Activated CD4-positive, alpha-beta T cell treated with anti-CD3 and anti-CD28 coated beads for 36 hours (primary cell): ENCODE measurements around the gene TBXA2R. TPM values are rescaled to one million over a fixed set of nuclear protein-coding genes. Genes with fewer than 3 reads are reported as not detected.
"Not testable (repeated sequence)": the region's sequence is repeated elsewhere in the genome, so short reads cannot be mapped to it uniquely, and the experiment has no call there.

Source experiments
- ATAC-seq: fragments of 200-7000 bp; cut with Tn5 transposase; one replicate; pipeline ENCODE4 v1.10.0; 2021; ENCODE audit warnings: mild to moderate bottlenecking, moderate library complexity
- CTCF ChIA-PET: fragments of 350-600 bp; sonication (Branson Sonifier 250); formaldehyde crosslinking; loops from one replicate; lab custom pipeline; 2021; ENCODE audit warnings: antibody characterized with exemption; lab: Charles Lee
- POLR2A ChIA-PET: fragments of 350-600 bp; sonication (Branson Sonifier 250); formaldehyde crosslinking; loops from one replicate; lab custom pipeline; 2021; ENCODE audit warnings: antibody characterized with exemption, inconsistent platforms; lab: Charles Lee
- DNase-seq: peaks from one replicate; pipeline ENCODE4 v3.0.0-alpha.2; 2020
- H3K27ac Mint-ChIP-seq: one replicate; pipeline ENCODE4 v1.8.0; 2021; ENCODE audit warnings: mixed read lengths
- H3K27me3 Mint-ChIP-seq: one replicate; pipeline ENCODE4 v1.8.0; 2021; ENCODE audit warnings: mixed read lengths
- H3K36me3 Mint-ChIP-seq: one replicate; pipeline ENCODE4 v1.8.0; 2021; ENCODE audit warnings: low read depth, mixed read lengths
- H3K4me1 Mint-ChIP-seq: one replicate; pipeline ENCODE4 v1.8.0; 2021; ENCODE audit warnings: mixed read lengths
- H3K4me3 Mint-ChIP-seq: one replicate; pipeline ENCODE4 v1.8.0; 2021; ENCODE audit warnings: mild to moderate bottlenecking, moderate library complexity, mixed read lengths
- H3K9me3 Mint-ChIP-seq: one replicate; pipeline ENCODE4 v1.8.0; 2021; ENCODE audit warnings: low read depth, mixed read lengths
- intact Hi-C, 2 experiments: fragments of 100-400 bp; cut with DNase I in 1 of 2; cut with micrococcal nuclease in 1 of 2; formaldehyde crosslinking; loops; one replicate each; pipeline versions ENCODE4 v1.14.2 to v1.15.1; 2022 to 2024; cut with DNase I, micrococcal nuclease
- total RNA-seq, 2 experiments: library from RNA; stranded (reverse); gene quantifications; one replicate each; pipeline ENCODE4 v1.2.3, GENCODE V29; 2021

TBXA2R gene
- total RNA-seq, 2 experiments from 2014 or later, result 0.64 to 0.72 TPM

GRCh38 chr19:3575260-3575741 is 31.4 kb downstream of the TBXA2R start:
- no peak for ATAC-seq
- intact Hi-C loops, result loop anchor here in 1 of 2 experiments (1.0 kb wide), 1 partner anchor 30 kb away; no protein-coding TSS in a partner anchor
- Mint-ChIP-seq H3K27ac (no peak overlapping the region), H3K36me3 (peaks cover 12% of the 10 kb centered on the region), H3K4me3 (no peak overlapping the region), H3K27me3 (no peaks in the 10 kb centered on the region), H3K9me3 (no peaks in the 10 kb centered on the region), H3K4me1 (peaks cover 11% of the 10 kb centered on the region)
- CTCF ChIA-PET, result interaction anchor here (0.7 kb wide), 1 partner anchor 10 kb away, joined by 3 read pairs; no protein-coding TSS in a partner anchor
- POLR2A ChIA-PET, result no interaction called here
- DNase-seq, result peak; percentile 63

- H3K9me3 Mint-ChIP-seq, result no peaks in the 10 kb centered on the region
- POLR2A ChIA-PET, result interaction anchor here (0.5 to 0.9 kb wide), 3 partner anchors 17 to 116 kb away, joined by 3 to 4 read pairs (median 3); partner anchors contain the start of gene MFSD12
- ATAC-seq (peak; percentile 47), DNase-seq (peak; percentile 98)
- peak overlapping the region; percentile 73 for H3K4me3 Mint-ChIP-seq
- H3K36me3 Mint-ChIP-seq, result peaks cover 12% of the 10 kb centered on the region
- H3K27me3 Mint-ChIP-seq, result no peaks in the 10 kb centered on the region
- CTCF ChIA-PET, result interaction anchor here (0.7 kb wide), 2 partner anchors 12 to 27 kb away, joined by 3 read pairs; no protein-coding TSS in a partner anchor
- intact Hi-C loops, result loop anchor here (1.0 to 5.0 kb wide), 7 partner anchors 68 to 768 kb away; partner anchors contain the start of genes DAPK3 (in 1 of the 2), FZR1 (in 1 of the 2), MPND (in 1 of the 2) and NCLN (in 1 of the 2)
- H3K27ac Mint-ChIP-seq, result no peak overlapping the region
- H3K4me1 Mint-ChIP-seq, result peaks cover 11% of the 10 kb centered on the region
These were observed 32.6 kb downstream of the TBXA2R start for GRCh38 chr19:3573858-3574637.

GRCh38 chr19:3573162-3573857 is 33.4 kb downstream of the TBXA2R start:
- ChIA-PET POLR2A (interaction anchor here (0.5 to 0.9 kb wide), 3 partner anchors 16 to 117 kb away, joined by 3 to 4 read pairs (median 3); partner anchors contain the start of gene MFSD12), CTCF (interaction anchor here (0.7 kb wide), 1 partner anchor 27 kb away, joined by 3 read pairs; no protein-coding TSS in a partner anchor)
- Mint-ChIP-seq H3K27me3 (no peaks in the 10 kb centered on the region), H3K4me3 (peak overlapping the region; percentile 73), H3K9me3 (no peaks in the 10 kb centered on the region), H3K4me1 (peaks cover 11% of the 10 kb centered on the region), H3K36me3 (peaks cover 12% of the 10 kb centered on the region), H3K27ac (no peak overlapping the region)
- ATAC-seq (peak; percentile 1), DNase-seq (peak; percentile 56)
- intact Hi-C loops, result loop anchor here (1.0 to 5.0 kb wide), 7 partner anchors 67 to 769 kb away; partner anchors contain the start of genes DAPK3 (in 1 of the 2), FZR1 (in 1 of the 2), MPND (in 1 of the 2) and NCLN (in 1 of the 2)

GRCh38 chr19:3572855-3573161 is 33.9 kb downstream of the TBXA2R start, which contains the start of gene HMG20B:
TSS of gene HMG20B (plus strand) at chr19:3572944. CDS start at chr19:3573310, 366 bp downstream.
- intact Hi-C loops, result loop anchor here (1.0 to 5.0 kb wide), 19 partner anchors 15 to 769 kb away; partner anchors contain the start of genes FZR1 (in 2 of the 2), DAPK3 (in 1 of the 2), MFSD12 (in 1 of the 2) and MPND (in 1 of the 2)
- POLR2A ChIA-PET, result no interaction called here
- CTCF ChIA-PET, result no interaction called here

GRCh38 chr19:3572132-3572854 is 34.4 kb downstream of the TBXA2R start:
- H3K27ac Mint-ChIP-seq, result no peak overlapping the region
- intact Hi-C loops, result loop anchor here (1.0 to 5.0 kb wide), 17 partner anchors 14 to 770 kb away; partner anchors contain the start of genes DAPK3 (in 1 of the 2), FZR1 (in 1 of the 2), MFSD12 (in 1 of the 2) and MPND (in 1 of the 2)
- peaks cover 12% of the 10 kb centered on the region for H3K36me3 Mint-ChIP-seq
- no peaks in the 10 kb centered on the region for H3K27me3 Mint-ChIP-seq
- ChIA-PET CTCF (no interaction called here), POLR2A (no interaction called here)
- peak overlapping the region; percentile 73 for H3K4me3 Mint-ChIP-seq
- H3K9me3 Mint-ChIP-seq, result no peaks in the 10 kb centered on the region
- DNase-seq (peak; percentile 100), ATAC-seq (peak; percentile 96)
- peaks cover 11% of the 10 kb centered on the region for H3K4me1 Mint-ChIP-seq

More at GRCh38 chr19:3572855-3573161, 33.9 kb downstream of the TBXA2R start, which contains the start of gene HMG20B:
- Mint-ChIP-seq H3K27ac (no peak within 1 kb of the TSS), H3K9me3 (no peaks in the 10 kb centered on the region), H3K27me3 (no peaks in the 10 kb centered on the region), H3K36me3 (peaks cover 12% of the 10 kb centered on the region), H3K4me3 (peak within 1 kb of the TSS; percentile 73), H3K4me1 (peaks cover 11% of the 10 kb centered on the region)
- no peak for DNase-seq
- peak; percentile 1 for ATAC-seq

GRCh38 chr19:3570606-3571011 is 36.1 kb downstream of the TBXA2R start:
- no peak for DNase-seq
- Mint-ChIP-seq H3K27me3 (no peaks in the 10 kb centered on the region), H3K9me3 (no peaks in the 10 kb centered on the region), H3K4me1 (peaks cover 11% of the 10 kb centered on the region), H3K4me3 (no peak overlapping the region), H3K27ac (no peak overlapping the region), H3K36me3 (peaks cover 12% of the 10 kb centered on the region)
- ChIA-PET POLR2A (no interaction called here), CTCF (no interaction called here)
- no peak for ATAC-seq
- intact Hi-C loops, result loop anchor here in 1 of 2 experiments (5.0 kb wide), 3 partner anchors 402 to 772 kb away; partner anchors contain the start of genes DAPK3 and MPND

GRCh38 chr19:3570042-3570441 is 36.6 kb downstream of the TBXA2R start:
- intact Hi-C loops, result loop anchor here in 1 of 2 experiments (5.0 kb wide), 3 partner anchors 402 to 772 kb away; partner anchors contain the start of genes DAPK3 and MPND
- peaks cover 11% of the 10 kb centered on the region for H3K4me1 Mint-ChIP-seq
- POLR2A ChIA-PET, H3K27ac Mint-ChIP-seq, H3K4me3 Mint-ChIP-seq, H3K27me3 Mint-ChIP-seq, H3K9me3 Mint-ChIP-seq, ATAC-seq, H3K36me3 Mint-ChIP-seq, DNase-seq: not testable (repeated sequence)
- CTCF ChIA-PET, result interaction anchor here (1.0 kb wide), 1 partner anchor 14 kb away, joined by 3 read pairs; no protein-coding TSS in a partner anchor

- intact Hi-C loops, result no loop called here
- POLR2A ChIA-PET, result no interaction called here
- no peaks in the 10 kb centered on the region for H3K4me1 Mint-ChIP-seq
- no peaks in the 10 kb centered on the region for H3K27me3 Mint-ChIP-seq
- no peak for DNase-seq
- H3K36me3 Mint-ChIP-seq, result no peaks in the 10 kb centered on the region
- no peak overlapping the region for H3K4me3 Mint-ChIP-seq
- H3K27ac Mint-ChIP-seq, result no peak overlapping the region
- no peak for ATAC-seq
- H3K9me3 Mint-ChIP-seq, result no peaks in the 10 kb centered on the region
- CTCF ChIA-PET, result no interaction called here
These were observed 41.5 kb downstream of the TBXA2R start for GRCh38 chr19:3565139-3565538.

GRCh38 chr19:3563709-3564524 is 42.8 kb downstream of the TBXA2R start:
- Mint-ChIP-seq H3K4me1 (no peaks in the 10 kb centered on the region), H3K9me3 (no peaks in the 10 kb centered on the region), H3K4me3 (no peak overlapping the region), H3K27ac (no peak overlapping the region), H3K36me3 (no peaks in the 10 kb centered on the region), H3K27me3 (no peaks in the 10 kb centered on the region)
- CTCF ChIA-PET, result interaction anchor here (0.6 kb wide), 1 partner anchor 17 kb away, joined by 3 read pairs; no protein-coding TSS in a partner anchor
- intact Hi-C loops, result no loop called here
- ATAC-seq, result no peak
- POLR2A ChIA-PET, result no interaction called here
- no peak for DNase-seq
